ENCODE results near the gene ADGRG7.

ADGRG7 gene

DNA sequence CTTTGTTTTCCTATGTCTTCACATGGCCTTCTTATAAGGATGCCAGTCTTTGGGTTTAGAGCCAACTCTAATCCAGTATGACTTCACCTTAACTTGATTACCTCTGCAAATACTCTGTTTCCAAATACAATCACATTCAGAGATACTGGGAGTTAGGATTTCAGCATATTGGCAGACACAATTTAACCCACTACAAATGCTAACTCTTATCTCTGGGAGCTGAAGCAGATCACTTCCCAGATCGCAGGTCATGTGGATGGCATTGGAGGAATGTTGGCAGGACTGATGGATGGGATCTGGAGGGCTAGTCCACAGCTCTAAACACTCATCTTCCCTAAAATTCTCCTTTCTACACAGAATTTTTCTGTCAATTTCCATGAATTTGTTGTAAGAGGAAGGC lies 46.2 kb upstream of the ADGRG7 start:
- no peak overlapping the region for H3K4me3 ChIP-seq (IDR thresholded peaks at IDR 0.05; ENCODE audit: insufficient read depth, low read depth, low read length)
- no peaks in the 10 kb centered on the region for H3K4me1 ChIP-seq (ENCODE audit: low read depth, poor library complexity, severe bottlenecking)
- no peak overlapping the region for H3K4me2 ChIP-seq
- no peak overlapping the region for H3K9ac ChIP-seq
- no peak overlapping the region for H2AFZ ChIP-seq (ENCODE audit: low read depth)
- no peaks in the 10 kb centered on the region for H4K20me1 ChIP-seq (ENCODE audit: insufficient read depth)
- no peaks in the 10 kb centered on the region for H3K36me3 ChIP-seq (ENCODE audit: insufficient read depth)
- no peaks in the 10 kb centered on the region for H3K79me2 ChIP-seq (ENCODE audit: insufficient read depth, low read depth)
- no peak overlapping the region for H3K27ac ChIP-seq
- TF ChIP-seq, protein P1, sequence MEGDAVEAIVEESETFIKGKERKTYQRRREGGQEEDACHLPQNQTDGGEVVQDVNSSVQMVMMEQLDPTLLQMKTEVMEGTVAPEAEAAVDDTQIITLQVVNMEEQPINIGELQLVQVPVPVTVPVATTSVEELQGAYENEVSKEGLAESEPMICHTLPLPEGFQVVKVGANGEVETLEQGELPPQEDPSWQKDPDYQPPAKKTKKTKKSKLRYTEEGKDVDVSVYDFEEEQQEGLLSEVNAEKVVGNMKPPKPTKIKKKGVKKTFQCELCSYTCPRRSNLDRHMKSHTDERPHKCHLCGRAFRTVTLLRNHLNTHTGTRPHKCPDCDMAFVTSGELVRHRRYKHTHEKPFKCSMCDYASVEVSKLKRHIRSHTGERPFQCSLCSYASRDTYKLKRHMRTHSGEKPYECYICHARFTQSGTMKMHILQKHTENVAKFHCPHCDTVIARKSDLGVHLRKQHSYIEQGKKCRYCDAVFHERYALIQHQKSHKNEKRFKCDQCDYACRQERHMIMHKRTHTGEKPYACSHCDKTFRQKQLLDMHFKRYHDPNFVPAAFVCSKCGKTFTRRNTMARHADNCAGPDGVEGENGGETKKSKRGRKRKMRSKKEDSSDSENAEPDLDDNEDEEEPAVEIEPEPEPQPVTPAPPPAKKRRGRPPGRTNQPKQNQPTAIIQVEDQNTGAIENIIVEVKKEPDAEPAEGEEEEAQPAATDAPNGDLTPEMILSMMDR (conservative IDR thresholded peaks at IDR 0.05; ENCODE audit: low read depth, low read length) = no peak
- no peaks in the 10 kb centered on the region for H3K27me3 ChIP-seq (ENCODE audit: insufficient read depth, low read depth)

DNA sequence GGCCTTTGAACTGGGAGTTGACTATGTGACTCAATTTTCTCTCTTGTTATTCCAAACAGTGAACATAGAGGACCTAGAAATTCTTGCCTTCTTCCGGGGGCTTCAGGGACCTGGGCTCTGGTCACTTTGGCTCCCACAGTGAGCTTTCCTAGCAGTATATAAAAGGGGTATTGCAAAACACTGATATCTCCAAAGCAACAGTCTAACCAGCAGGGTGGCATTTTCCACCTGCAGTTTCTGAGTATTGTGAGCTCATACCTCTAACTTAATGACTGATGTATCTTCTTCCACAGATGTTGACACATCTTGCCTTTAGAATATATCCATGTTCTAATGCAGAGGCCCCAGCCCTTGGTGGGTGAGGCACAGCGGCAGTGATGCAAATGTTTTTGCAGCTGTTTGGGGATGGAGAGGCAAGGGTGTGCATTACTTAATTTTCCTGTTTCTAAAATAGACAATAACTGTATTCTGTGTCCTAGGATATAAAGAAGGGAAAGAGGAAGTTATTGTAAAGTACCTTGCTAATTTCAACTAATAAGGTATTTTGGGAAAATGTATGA lies 45.7 kb upstream of the ADGRG7 start:
- Histone ChIP-seq H3K27ac (no peak overlapping the region), H3K9ac (no peak overlapping the region), H4K20me1 (ENCODE audit: insufficient read depth) (no peaks in the 10 kb centered on the region), H3K4me2 (no peak overlapping the region), H3K4me1 (ENCODE audit: low read depth, poor library complexity, severe bottlenecking) (no peaks in the 10 kb centered on the region), H3K4me3 (IDR thresholded peaks at IDR 0.05; ENCODE audit: insufficient read depth, low read depth, low read length) (no peak overlapping the region), H3K79me2 (ENCODE audit: insufficient read depth, low read depth) (no peaks in the 10 kb centered on the region), H2AFZ (ENCODE audit: low read depth) (no peak overlapping the region), H3K36me3 (ENCODE audit: insufficient read depth) (no peaks in the 10 kb centered on the region), H3K27me3 (ENCODE audit: insufficient read depth, low read depth) (no peaks in the 10 kb centered on the region)
- TF ChIP-seq, protein P1 (conservative IDR thresholded peaks at IDR 0.05; ENCODE audit: low read depth, low read length) = no peak

DNA sequence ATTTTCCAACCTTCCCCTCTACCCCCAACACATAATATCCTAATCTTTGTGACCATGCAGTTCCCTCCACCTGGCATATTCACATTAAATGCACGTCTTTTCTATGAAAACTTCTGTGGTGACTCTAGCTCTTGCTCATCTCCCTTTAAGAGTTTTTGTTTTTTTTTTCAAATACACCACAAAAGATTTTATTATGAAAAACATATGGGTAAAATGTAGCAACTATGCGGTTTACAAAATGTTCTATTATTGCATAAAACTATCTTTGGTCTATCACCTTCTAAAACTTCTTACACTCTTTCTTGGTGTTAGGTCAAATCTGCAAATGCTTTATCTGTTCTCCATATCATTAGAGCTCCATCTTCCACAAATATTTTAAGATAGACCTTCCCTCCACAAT lies 38.6 kb upstream of the ADGRG7 start:
- Histone ChIP-seq H3K27ac (no peak overlapping the region), H3K4me2 (no peak overlapping the region), H3K4me3 (IDR thresholded peaks at IDR 0.05; ENCODE audit: insufficient read depth, low read depth, low read length) (no peak overlapping the region), H4K20me1 (ENCODE audit: insufficient read depth) (no peaks in the 10 kb centered on the region), H3K4me1 (ENCODE audit: low read depth, poor library complexity, severe bottlenecking) (no peaks in the 10 kb centered on the region), H3K9ac (no peak overlapping the region), H2AFZ (ENCODE audit: low read depth) (no peak overlapping the region), H3K79me2 (ENCODE audit: insufficient read depth, low read depth) (no peaks in the 10 kb centered on the region), H3K36me3 (ENCODE audit: insufficient read depth) (no peaks in the 10 kb centered on the region), H3K27me3 (ENCODE audit: insufficient read depth, low read depth) (no peaks in the 10 kb centered on the region)
- TF ChIP-seq, protein P1 (conservative IDR thresholded peaks at IDR 0.05; ENCODE audit: low read depth, low read length) = no peak

DNA sequence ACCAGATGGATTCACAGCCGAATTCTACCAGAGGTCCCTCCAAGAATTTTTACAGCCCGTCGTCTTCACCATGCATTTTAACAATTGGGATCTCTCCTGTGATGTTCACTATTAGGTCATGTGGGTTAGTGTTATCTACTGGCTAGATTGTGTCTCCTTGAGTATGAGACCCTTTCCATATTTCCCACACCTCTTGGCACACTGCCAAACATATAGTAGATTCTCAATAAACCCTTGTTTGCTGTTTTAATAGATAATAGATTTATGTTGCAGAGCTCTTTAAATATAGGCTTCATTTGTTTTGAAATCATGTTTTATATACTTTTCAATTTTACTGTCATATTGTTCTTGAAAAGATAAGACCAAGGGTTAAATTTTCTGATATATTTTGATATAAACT lies 34.9 kb upstream of the ADGRG7 start:
- no peaks in the 10 kb centered on the region for H3K4me1 ChIP-seq (ENCODE audit: low read depth, poor library complexity, severe bottlenecking)
- H3K4me3 ChIP-seq (IDR thresholded peaks at IDR 0.05; ENCODE audit: insufficient read depth, low read depth, low read length) = no peak overlapping the region
- no peak overlapping the region for H3K4me2 ChIP-seq
- TF ChIP-seq, protein P1 (conservative IDR thresholded peaks at IDR 0.05; ENCODE audit: low read depth, low read length) = no peak
- no peaks in the 10 kb centered on the region for H3K27me3 ChIP-seq (ENCODE audit: insufficient read depth, low read depth)
- H4K20me1 ChIP-seq (ENCODE audit: insufficient read depth) = no peaks in the 10 kb centered on the region
- no peak overlapping the region for H3K9ac ChIP-seq
- H3K27ac ChIP-seq = no peak overlapping the region
- no peak overlapping the region for H2AFZ ChIP-seq (ENCODE audit: low read depth)
- no peaks in the 10 kb centered on the region for H3K36me3 ChIP-seq (ENCODE audit: insufficient read depth)
- H3K79me2 ChIP-seq (ENCODE audit: insufficient read depth, low read depth) = no peaks in the 10 kb centered on the region
